Loucy (cell line): Measurements from ENCODE around the gene DNAJB9.

Source experiments
- CTCF ChIP-seq: fragments of 200-600 bp; sonication (generic); conservative IDR thresholded peaks from 2 replicates; pipeline ENCODE4 v1.5.1; 2014; ENCODE audit warnings: mild to moderate bottlenecking, antibody characterized with exemption, low read length
- EZH2phosphoT487 ChIP-seq: fragments of 200-600 bp; IDR thresholded peaks from 2 replicates; pipeline ENCODE4 v1.6.1; 2018; ENCODE audit warnings: antibody characterized with exemption, mild to moderate bottlenecking, moderate library complexity, borderline replicate concordance

- no peak for TF ChIP-seq CTCF
- TF ChIP-seq EZH2phosphoT487, result no peak
Measured at GRCh38 chr7:108618056-108618455, 48.4 kb downstream of the DNAJB9 start.
